Measurements from ENCODE around the gene ZDHHC9.

Gene ZDHHC9

DNA sequence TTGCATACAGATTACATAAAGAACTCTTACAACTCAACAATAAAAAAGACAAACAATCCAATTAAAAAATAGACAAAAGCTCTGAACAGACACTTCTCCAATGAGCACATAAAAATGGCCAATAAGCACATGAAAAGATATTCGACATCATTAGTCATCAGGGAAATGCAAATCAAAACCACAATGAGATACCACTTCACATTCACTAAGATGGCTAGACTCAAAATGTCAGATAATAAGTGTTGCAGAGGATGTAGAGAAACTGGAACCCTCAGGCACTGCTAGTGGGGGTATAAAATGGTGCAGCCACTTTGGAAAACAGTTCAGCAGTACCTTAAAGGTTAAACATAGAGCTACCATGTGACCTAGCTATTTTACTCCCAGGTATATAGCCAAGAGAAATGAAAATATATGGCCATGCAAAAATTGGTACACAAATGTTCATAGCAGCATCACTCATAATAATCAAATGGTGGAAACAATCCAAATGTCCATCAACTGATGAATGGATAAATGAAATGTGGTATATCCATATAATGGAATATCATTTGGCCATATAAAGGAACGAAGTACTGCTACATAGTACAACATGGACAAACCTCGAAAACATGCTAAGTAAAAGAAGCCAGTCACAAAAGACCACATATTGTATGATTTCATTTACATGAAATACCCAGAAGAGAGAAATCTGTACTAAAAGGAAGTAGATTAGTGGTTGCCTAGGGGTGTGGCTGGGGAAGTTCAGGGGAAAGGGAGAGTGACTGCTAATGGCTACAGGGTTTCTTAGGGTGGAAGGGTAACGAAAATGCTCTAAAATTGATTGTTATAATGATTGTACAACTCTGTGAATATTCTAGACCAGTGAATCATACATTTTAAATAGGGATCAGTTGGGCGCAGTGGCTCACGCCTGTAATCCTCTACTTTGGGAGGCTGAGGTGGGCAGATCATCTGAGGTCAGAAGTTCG is 34.6 kb downstream of the ZDHHC9 start:
- H3K9ac ChIP-seq (ENCODE audit: low read depth, low read length), result no peak overlapping the region
- H3K4me3 ChIP-seq (ENCODE audit: low read depth, low read length), result no peak overlapping the region
- no peaks in the 10 kb centered on the region for H3K4me1 ChIP-seq (ENCODE audit: control insufficient read depth, insufficient read depth, low read length)
- H3K27me3 ChIP-seq (ENCODE audit: control insufficient read depth, insufficient read depth, low read length), result no peaks in the 10 kb centered on the region
- peaks cover 24% of the 10 kb centered on the region for H3K36me3 ChIP-seq (ENCODE audit: control insufficient read depth, insufficient read depth, low read length)
- no peaks in the 10 kb centered on the region for H3K9me3 ChIP-seq (ENCODE audit: control insufficient read depth, insufficient read depth, low read length)

GRCh38 chrX:129808158-129808828 is 35.4 kb downstream of the ZDHHC9 start:
- no peaks in the 10 kb centered on the region for H3K9me3 ChIP-seq (ENCODE audit: control insufficient read depth, insufficient read depth, low read length)
- H3K9ac ChIP-seq (ENCODE audit: low read depth, low read length), result no peak overlapping the region
- no peak overlapping the region for H3K4me3 ChIP-seq (ENCODE audit: low read depth, low read length)
- peaks cover 24% of the 10 kb centered on the region for H3K36me3 ChIP-seq (ENCODE audit: control insufficient read depth, insufficient read depth, low read length)
- no peaks in the 10 kb centered on the region for H3K27me3 ChIP-seq (ENCODE audit: control insufficient read depth, insufficient read depth, low read length)
- H3K4me1 ChIP-seq (ENCODE audit: control insufficient read depth, insufficient read depth, low read length), result no peaks in the 10 kb centered on the region

DNA sequence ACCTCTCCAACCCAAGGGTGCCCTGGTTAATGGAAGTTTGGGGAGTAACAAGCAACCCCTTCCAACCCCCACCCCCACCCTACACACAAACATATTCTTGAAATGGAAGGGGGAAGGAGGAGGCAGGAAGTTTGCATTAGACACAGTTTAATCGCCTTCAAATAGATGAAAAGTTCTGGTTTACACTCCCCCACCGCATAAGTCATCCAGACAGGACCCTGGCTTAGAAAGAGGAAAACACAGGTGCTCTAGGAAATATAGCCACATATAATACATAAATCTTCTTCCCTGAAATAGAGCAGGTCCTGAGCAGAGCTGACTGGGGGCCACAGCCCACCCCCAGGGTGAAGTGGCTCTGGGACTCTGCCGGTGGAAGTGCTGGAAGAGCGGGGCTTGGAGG is 38.9 kb downstream of the ZDHHC9 start:
- H3K27me3 ChIP-seq (ENCODE audit: control insufficient read depth, insufficient read depth, low read length), result no peaks in the 10 kb centered on the region
- H3K36me3 ChIP-seq (ENCODE audit: control insufficient read depth, insufficient read depth, low read length), result peaks cover 9% of the 10 kb centered on the region
- H3K9ac ChIP-seq (ENCODE audit: low read depth, low read length), result no peak overlapping the region
- no peaks in the 10 kb centered on the region for H3K4me1 ChIP-seq (ENCODE audit: control insufficient read depth, insufficient read depth, low read length)
- H3K9me3 ChIP-seq (ENCODE audit: control insufficient read depth, insufficient read depth, low read length), result no peaks in the 10 kb centered on the region
- no peak overlapping the region for H3K4me3 ChIP-seq (ENCODE audit: low read depth, low read length)

GRCh38 chrX:129802863-129803262 is 40.8 kb downstream of the ZDHHC9 start:
- no peak overlapping the region for H3K4me3 ChIP-seq (ENCODE audit: low read depth, low read length)
- H3K9ac ChIP-seq (ENCODE audit: low read depth, low read length), result no peak overlapping the region
- H3K4me1 ChIP-seq (ENCODE audit: control insufficient read depth, insufficient read depth, low read length), result no peaks in the 10 kb centered on the region
- no peaks in the 10 kb centered on the region for H3K27me3 ChIP-seq (ENCODE audit: control insufficient read depth, insufficient read depth, low read length)
- peaks cover 7% of the 10 kb centered on the region for H3K36me3 ChIP-seq (ENCODE audit: control insufficient read depth, insufficient read depth, low read length)
- no peaks in the 10 kb centered on the region for H3K9me3 ChIP-seq (ENCODE audit: control insufficient read depth, insufficient read depth, low read length)

DNA sequence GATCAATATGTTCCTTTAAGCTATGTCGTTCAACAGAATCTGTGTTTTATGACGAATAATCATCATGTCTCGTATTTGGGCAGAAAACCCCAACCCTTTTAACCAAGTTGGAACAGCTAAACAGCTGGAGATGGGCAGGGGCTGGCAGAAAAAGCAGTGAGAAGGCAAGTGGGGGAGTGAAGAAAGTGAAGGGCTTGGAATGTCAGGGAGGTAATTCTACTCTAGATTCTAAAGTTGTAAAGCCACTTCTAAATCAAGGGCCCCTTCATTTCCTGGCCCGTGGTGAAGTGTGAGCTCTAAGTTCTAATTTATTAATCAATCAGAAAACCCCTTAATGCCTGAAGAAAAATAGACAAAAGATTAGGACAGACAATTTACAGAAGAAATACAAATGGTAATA is 43.5 kb downstream of the ZDHHC9 start:
- Histone ChIP-seq H3K9ac (ENCODE audit: low read depth, low read length) (no peak overlapping the region), H3K4me3 (ENCODE audit: low read depth, low read length) (no peak overlapping the region), H3K4me1 (ENCODE audit: control insufficient read depth, insufficient read depth, low read length) (no peaks in the 10 kb centered on the region), H3K27me3 (ENCODE audit: control insufficient read depth, insufficient read depth, low read length) (no peaks in the 10 kb centered on the region), H3K36me3 (ENCODE audit: control insufficient read depth, insufficient read depth, low read length) (peaks cover 6% of the 10 kb centered on the region), H3K9me3 (ENCODE audit: control insufficient read depth, insufficient read depth, low read length) (no peaks in the 10 kb centered on the region)

- no peak overlapping the region for H3K4me3 ChIP-seq (ENCODE audit: low read depth, low read length)
- no peak overlapping the region for H3K9ac ChIP-seq (ENCODE audit: low read depth, low read length)
- no peaks in the 10 kb centered on the region for H3K27me3 ChIP-seq (ENCODE audit: control insufficient read depth, insufficient read depth, low read length)
- H3K9me3 ChIP-seq (ENCODE audit: control insufficient read depth, insufficient read depth, low read length), result no peaks in the 10 kb centered on the region
- H3K36me3 ChIP-seq (ENCODE audit: control insufficient read depth, insufficient read depth, low read length), result peaks cover 3% of the 10 kb centered on the region
- H3K4me1 ChIP-seq (ENCODE audit: control insufficient read depth, insufficient read depth, low read length), result no peaks in the 10 kb centered on the region
Measured at GRCh38 chrX:129798888-129799287, 44.8 kb downstream of the ZDHHC9 start.

DNA sequence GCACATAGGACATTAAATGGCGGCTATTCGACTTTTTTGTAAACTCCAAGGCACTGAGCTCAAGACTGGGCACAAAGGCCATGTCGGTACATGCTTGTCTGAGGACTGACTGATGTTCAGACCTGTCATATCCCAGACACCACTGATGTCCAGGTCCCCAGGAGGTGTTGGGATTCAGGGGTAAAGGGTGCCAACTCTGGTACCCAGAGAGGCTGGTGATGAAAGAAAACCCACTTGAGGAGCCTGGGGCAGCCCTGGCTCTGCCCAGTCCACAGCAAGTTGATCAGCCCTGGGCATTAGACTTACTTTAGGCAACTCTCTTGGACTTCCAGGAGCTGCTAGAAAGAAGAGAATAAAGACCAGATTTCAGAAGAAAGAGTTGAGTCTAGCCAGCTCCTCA is 45.2 kb downstream of the ZDHHC9 start:
- H3K36me3 ChIP-seq (ENCODE audit: control insufficient read depth, insufficient read depth, low read length), result peaks cover 3% of the 10 kb centered on the region
- H3K4me1 ChIP-seq (ENCODE audit: control insufficient read depth, insufficient read depth, low read length), result no peaks in the 10 kb centered on the region
- no peaks in the 10 kb centered on the region for H3K27me3 ChIP-seq (ENCODE audit: control insufficient read depth, insufficient read depth, low read length)
- no peak overlapping the region for H3K4me3 ChIP-seq (ENCODE audit: low read depth, low read length)
- H3K9me3 ChIP-seq (ENCODE audit: control insufficient read depth, insufficient read depth, low read length), result no peaks in the 10 kb centered on the region
- no peak overlapping the region for H3K9ac ChIP-seq (ENCODE audit: low read depth, low read length)

DNA sequence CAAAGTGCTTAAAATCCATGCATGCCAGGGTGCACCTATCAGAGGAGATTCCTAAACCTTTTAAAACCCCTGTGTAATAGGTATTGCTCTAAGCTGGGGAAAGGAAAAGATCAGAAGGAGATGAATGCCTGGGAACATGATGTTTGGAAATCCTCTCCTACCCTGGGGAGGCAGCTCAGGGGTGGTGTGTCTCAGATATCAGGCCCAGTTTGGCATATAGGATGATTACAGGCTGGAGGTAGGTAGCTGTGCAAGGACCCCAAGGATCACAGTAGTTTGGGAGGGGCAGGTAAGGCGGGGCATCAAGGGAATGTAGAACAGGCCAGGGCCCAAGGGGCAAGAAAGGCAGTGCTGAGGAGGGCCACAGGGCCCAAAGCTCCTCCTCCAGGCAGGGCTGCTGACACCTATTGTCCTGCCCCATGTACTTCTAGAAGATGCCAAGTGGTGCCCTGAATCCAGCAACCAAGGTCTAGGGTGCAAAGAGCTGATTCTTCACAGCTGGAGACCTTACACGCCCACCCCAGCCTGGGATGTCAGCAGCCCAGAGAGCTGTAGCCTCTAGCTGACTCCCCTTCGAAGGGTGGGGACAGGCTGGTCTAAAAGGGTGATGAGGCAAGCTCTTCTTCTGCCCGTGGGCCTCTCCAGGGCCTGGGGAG is 46.3 kb downstream of the ZDHHC9 start:
- no peaks in the 10 kb centered on the region for H3K27me3 ChIP-seq (ENCODE audit: control insufficient read depth, insufficient read depth, low read length)
- H3K36me3 ChIP-seq (ENCODE audit: control insufficient read depth, insufficient read depth, low read length), result peaks cover 3% of the 10 kb centered on the region
- no peak overlapping the region for H3K4me3 ChIP-seq (ENCODE audit: low read depth, low read length)
- no peaks in the 10 kb centered on the region for H3K4me1 ChIP-seq (ENCODE audit: control insufficient read depth, insufficient read depth, low read length)
- H3K9me3 ChIP-seq (ENCODE audit: control insufficient read depth, insufficient read depth, low read length), result no peaks in the 10 kb centered on the region
- H3K9ac ChIP-seq (ENCODE audit: low read depth, low read length), result no peak overlapping the region

GRCh38 chrX:129795584-129795983 is 48.1 kb downstream of the ZDHHC9 start:
- no peak overlapping the region for H3K4me3 ChIP-seq (ENCODE audit: low read depth, low read length)
- H3K36me3 ChIP-seq (ENCODE audit: control insufficient read depth, insufficient read depth, low read length), result peaks cover 3% of the 10 kb centered on the region
- H3K9me3 ChIP-seq (ENCODE audit: control insufficient read depth, insufficient read depth, low read length), result no peaks in the 10 kb centered on the region
- no peak overlapping the region for H3K9ac ChIP-seq (ENCODE audit: low read depth, low read length)
- H3K4me1 ChIP-seq (ENCODE audit: control insufficient read depth, insufficient read depth, low read length), result no peaks in the 10 kb centered on the region
- no peaks in the 10 kb centered on the region for H3K27me3 ChIP-seq (ENCODE audit: control insufficient read depth, insufficient read depth, low read length)

- no peak overlapping the region for H3K9ac ChIP-seq (ENCODE audit: low read depth, low read length)
Measured at GRCh38 chrX:129793604-129794191, 50.0 kb downstream of the ZDHHC9 start.

DNA sequence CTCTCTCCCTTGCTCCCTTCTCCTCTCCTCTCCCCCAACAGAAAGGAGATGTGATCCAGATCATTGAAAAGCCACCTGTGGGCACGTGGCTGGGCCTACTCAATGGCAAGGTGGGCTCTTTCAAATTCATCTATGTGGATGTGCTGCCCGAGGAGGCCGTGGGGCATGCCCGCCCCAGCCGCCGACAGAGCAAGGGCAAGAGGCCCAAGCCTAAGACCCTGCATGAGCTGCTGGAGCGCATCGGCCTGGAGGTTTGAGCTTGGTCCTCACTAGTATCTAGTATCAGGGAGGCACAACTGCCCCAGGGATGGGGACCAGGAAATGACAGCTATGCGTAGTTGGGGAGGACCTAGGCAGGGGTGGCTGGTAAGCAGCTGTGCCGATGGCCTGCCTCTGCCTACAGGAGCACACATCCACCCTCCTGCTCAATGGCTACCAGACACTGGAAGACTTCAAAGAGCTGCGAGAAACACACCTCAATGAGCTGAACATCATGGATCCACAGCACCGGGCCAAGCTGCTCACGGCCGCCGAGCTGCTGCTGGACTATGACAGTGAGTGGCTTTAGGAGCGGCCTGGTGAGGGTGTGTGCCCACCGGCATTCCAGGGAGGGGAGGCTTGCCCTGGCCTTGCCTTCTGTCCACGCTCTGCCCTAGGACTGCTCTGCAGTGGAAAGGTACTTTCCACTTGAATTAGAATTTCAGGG is 50.9 kb downstream of the ZDHHC9 start:
- no peak overlapping the region for H3K4me3 ChIP-seq (ENCODE audit: low read depth, low read length)
- H3K4me1 ChIP-seq (ENCODE audit: control insufficient read depth, insufficient read depth, low read length), result no peaks in the 10 kb centered on the region
- H3K27me3 ChIP-seq (ENCODE audit: control insufficient read depth, insufficient read depth, low read length), result no peaks in the 10 kb centered on the region
- H3K9ac ChIP-seq (ENCODE audit: low read depth, low read length), result no peak overlapping the region
- H3K36me3 ChIP-seq (ENCODE audit: control insufficient read depth, insufficient read depth, low read length), result no peaks in the 10 kb centered on the region
- H3K9me3 ChIP-seq (ENCODE audit: control insufficient read depth, insufficient read depth, low read length), result no peaks in the 10 kb centered on the region

More at GRCh38 chrX:129793604-129794191, 50.0 kb downstream of the ZDHHC9 start:
- H3K4me1 ChIP-seq (ENCODE audit: control insufficient read depth, insufficient read depth, low read length), result no peaks in the 10 kb centered on the region
- H3K27me3 ChIP-seq (ENCODE audit: control insufficient read depth, insufficient read depth, low read length), result no peaks in the 10 kb centered on the region
- H3K4me3 ChIP-seq (ENCODE audit: low read depth, low read length), result no peak overlapping the region
- no peaks in the 10 kb centered on the region for H3K9me3 ChIP-seq (ENCODE audit: control insufficient read depth, insufficient read depth, low read length)
- peaks cover 3% of the 10 kb centered on the region for H3K36me3 ChIP-seq (ENCODE audit: control insufficient read depth, insufficient read depth, low read length)

All from iPS-15b (cell line).